ENCODE results near the gene SCN5A. TPM values are rescaled to one million over a fixed set of nuclear protein-coding genes. Genes with fewer than 3 reads are reported as not detected.

SCN5A gene
- total and polyA plus RNA-seq, 2 experiments from 2014 or later = not detected

- Histone ChIP-seq H3K36me3 (ENCODE audit: low read depth) (no peaks in the 10 kb centered on the region), H3K9ac (no peak overlapping the region)
- in situ Hi-C loops (cut with MboI) = no loop called here
Observed at GRCh38 chr3:38554127-38554827, 95.2 kb downstream of the SCN5A start.

GRCh38 chr3:38553071-38553470 lies 96.4 kb downstream of the SCN5A start:
- 53 to 58% methylated on average over 2 of the region's 2 CpGs for WGBS, 2 experiments (ENCODE audit: low coverage in 1 of 2, low lambda C conversion rate in 2 of 2, missing lambda C conversion rate in 2 of 2)
- in situ Hi-C loops (cut with MboI) = no loop called here
- Histone ChIP-seq H3K9me2 (ENCODE audit: insufficient read depth) (no peaks in the 10 kb centered on the region), H3K4me3 (no peak overlapping the region), H3K9ac (no peak overlapping the region), H3K36me3 (ENCODE audit: low read depth) (no peaks in the 10 kb centered on the region), H3K9me3 (ENCODE audit: low read depth) (no peaks in the 10 kb centered on the region), H3K27me3 (replicated peaks; ENCODE audit: insufficient read depth) (0 out of 2 replicates have a peak, but pooled peaks cover 6% of the 10 kb centered on the region), H2AFZ (no peak overlapping the region), H3F3A (ENCODE audit: insufficient read depth) (no peaks in the 10 kb centered on the region), H3K79me2 (ENCODE audit: insufficient read depth) (no peaks in the 10 kb centered on the region), H3K4me2 (ENCODE audit: unreplicated experiment) (no peak overlapping the region), H3K4me1 (ENCODE audit: insufficient read depth) (no peaks in the 10 kb centered on the region), H4K20me1 (ENCODE audit: insufficient read depth) (no peaks in the 10 kb centered on the region), H3K27ac (no peak overlapping the region)
- TF ChIP-seq EZH2 (IDR thresholded peaks at IDR 0.05; ENCODE audit: insufficient read depth, poor library complexity, severe bottlenecking) (no peak), EZH2phosphoT487 (IDR thresholded peaks at IDR 0.05; ENCODE audit: insufficient read depth, low read depth) (no peak)
- DNase-seq = no peak

More at GRCh38 chr3:38554127-38554827, 95.2 kb downstream of the SCN5A start:
- H3K4me1 ChIP-seq (ENCODE audit: insufficient read depth) = no peaks in the 10 kb centered on the region
- peaks cover 10% of the 10 kb centered on the region; the same call in 1 of the 2 replicates for H3K27me3 ChIP-seq (replicated peaks; ENCODE audit: insufficient read depth)
- DNase-seq = no peak
- no peak for TF ChIP-seq EZH2phosphoT487 (IDR thresholded peaks at IDR 0.05; ENCODE audit: insufficient read depth, low read depth)
- no peak for TF ChIP-seq EZH2 (IDR thresholded peaks at IDR 0.05; ENCODE audit: insufficient read depth, poor library complexity, severe bottlenecking)
- H3K27ac ChIP-seq = no peak overlapping the region
- no peaks in the 10 kb centered on the region for H3F3A ChIP-seq (ENCODE audit: insufficient read depth)
- H3K79me2 ChIP-seq (ENCODE audit: insufficient read depth) = no peaks in the 10 kb centered on the region
- no peak overlapping the region for H2AFZ ChIP-seq
- no peaks in the 10 kb centered on the region for H4K20me1 ChIP-seq (ENCODE audit: insufficient read depth)
- 41 to 43% methylated on average over 8 of the region's 8 CpGs for WGBS, 2 experiments (ENCODE audit: low coverage in 1 of 2, low lambda C conversion rate in 2 of 2, missing lambda C conversion rate in 2 of 2)
- H3K4me3 ChIP-seq = no peak overlapping the region
- H3K9me2 ChIP-seq (ENCODE audit: insufficient read depth) = no peaks in the 10 kb centered on the region
- no peak overlapping the region for H3K4me2 ChIP-seq (ENCODE audit: unreplicated experiment)
- no peaks in the 10 kb centered on the region for H3K9me3 ChIP-seq (ENCODE audit: low read depth)

GRCh38 chr3:38552364-38552763 lies 97.1 kb downstream of the SCN5A start:
- Histone ChIP-seq H4K20me1 (ENCODE audit: insufficient read depth) (no peaks in the 10 kb centered on the region), H3K9me2 (ENCODE audit: insufficient read depth) (no peaks in the 10 kb centered on the region), H3K79me2 (ENCODE audit: insufficient read depth) (no peaks in the 10 kb centered on the region), H3K9ac (no peak overlapping the region), H3K36me3 (ENCODE audit: low read depth) (no peaks in the 10 kb centered on the region), H3K4me3 (no peak overlapping the region), H3K4me2 (ENCODE audit: unreplicated experiment) (no peak overlapping the region), H2AFZ (no peak overlapping the region), H3K4me1 (ENCODE audit: insufficient read depth) (no peaks in the 10 kb centered on the region), H3K27me3 (replicated peaks; ENCODE audit: insufficient read depth) (0 out of 2 replicates have a peak, but pooled peaks cover 6% of the 10 kb centered on the region), H3K27ac (no peak overlapping the region), H3K9me3 (ENCODE audit: low read depth) (no peaks in the 10 kb centered on the region), H3F3A (ENCODE audit: insufficient read depth) (no peaks in the 10 kb centered on the region)
- in situ Hi-C loops (cut with MboI) = no loop called here
- TF ChIP-seq EZH2phosphoT487 (IDR thresholded peaks at IDR 0.05; ENCODE audit: insufficient read depth, low read depth) (no peak), EZH2 (IDR thresholded peaks at IDR 0.05; ENCODE audit: insufficient read depth, poor library complexity, severe bottlenecking) (no peak)
- 59 to 62% methylated on average over 6 of the region's 6 CpGs for WGBS, 2 experiments (ENCODE audit: low coverage in 1 of 2, low lambda C conversion rate in 2 of 2, missing lambda C conversion rate in 2 of 2)
- DNase-seq = no peak

DNA sequence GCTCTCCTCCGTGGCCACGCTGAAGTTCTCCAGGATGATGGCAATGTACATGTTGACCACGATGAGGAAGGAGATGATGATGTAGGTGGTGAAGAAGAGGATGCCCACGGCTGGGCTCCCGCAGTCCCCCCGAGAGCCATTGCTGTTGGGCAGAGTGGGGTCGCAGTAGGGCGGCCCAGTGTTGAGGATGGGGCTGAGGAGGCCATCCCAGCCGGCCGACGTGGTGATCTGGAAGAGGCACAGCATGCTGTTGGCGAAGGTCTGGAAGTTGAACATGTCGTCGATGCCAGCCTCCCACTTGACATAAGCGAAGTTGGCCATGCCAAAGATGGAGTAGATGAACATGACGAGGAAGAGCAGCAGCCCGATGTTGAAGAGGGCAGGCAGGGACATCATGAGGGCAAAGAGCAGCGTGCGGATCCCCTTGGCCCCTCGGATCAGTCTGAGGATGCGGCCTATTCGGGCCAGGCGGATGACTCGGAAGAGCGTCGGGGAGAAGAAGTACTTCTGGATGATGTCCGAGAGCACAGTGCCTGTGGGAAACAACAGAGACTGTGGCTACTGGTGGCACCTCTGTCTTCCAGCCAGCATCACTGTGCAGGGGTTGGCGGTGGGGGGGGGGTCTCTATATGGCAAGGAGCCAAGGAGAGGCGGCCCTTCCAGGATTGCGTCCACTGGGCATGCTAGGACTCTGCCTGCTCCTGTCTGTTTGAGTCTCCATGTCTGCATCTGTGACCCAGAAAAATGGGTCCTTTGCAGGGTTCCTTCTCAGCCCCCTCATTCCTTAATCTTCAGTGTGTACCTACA lies 98.3 kb downstream of the SCN5A start:
- no peak for DNase-seq
- Histone ChIP-seq H3K79me2 (ENCODE audit: insufficient read depth) (no peaks in the 10 kb centered on the region), H3K27ac (no peak overlapping the region), H3K27me3 (replicated peaks; ENCODE audit: insufficient read depth) (0 out of 2 replicates have a peak, but pooled peaks cover 6% of the 10 kb centered on the region), H2AFZ (no peak overlapping the region), H4K20me1 (ENCODE audit: insufficient read depth) (no peaks in the 10 kb centered on the region), H3K4me1 (ENCODE audit: insufficient read depth) (no peaks in the 10 kb centered on the region), H3F3A (ENCODE audit: insufficient read depth) (no peaks in the 10 kb centered on the region), H3K9ac (no peak overlapping the region), H3K36me3 (ENCODE audit: low read depth) (no peaks in the 10 kb centered on the region), H3K9me2 (ENCODE audit: insufficient read depth) (no peaks in the 10 kb centered on the region), H3K4me2 (ENCODE audit: unreplicated experiment) (no peak overlapping the region), H3K4me3 (no peak overlapping the region), H3K9me3 (ENCODE audit: low read depth) (no peaks in the 10 kb centered on the region)
- in situ Hi-C loops (cut with MboI) = no loop called here
- WGBS, 2 experiments (ENCODE audit: low coverage in 1 of 2, low lambda C conversion rate in 2 of 2, missing lambda C conversion rate in 2 of 2) = 74 to 84% methylated on average over 23 to 30 of the region's 30 CpGs
- no peak for TF ChIP-seq EZH2phosphoT487 (IDR thresholded peaks at IDR 0.05; ENCODE audit: insufficient read depth, low read depth)
- TF ChIP-seq EZH2 (IDR thresholded peaks at IDR 0.05; ENCODE audit: insufficient read depth, poor library complexity, severe bottlenecking) = no peak

Measured in GM23248 (cell line).